Measurements from ENCODE around the gene SLC6A8.

DNA sequence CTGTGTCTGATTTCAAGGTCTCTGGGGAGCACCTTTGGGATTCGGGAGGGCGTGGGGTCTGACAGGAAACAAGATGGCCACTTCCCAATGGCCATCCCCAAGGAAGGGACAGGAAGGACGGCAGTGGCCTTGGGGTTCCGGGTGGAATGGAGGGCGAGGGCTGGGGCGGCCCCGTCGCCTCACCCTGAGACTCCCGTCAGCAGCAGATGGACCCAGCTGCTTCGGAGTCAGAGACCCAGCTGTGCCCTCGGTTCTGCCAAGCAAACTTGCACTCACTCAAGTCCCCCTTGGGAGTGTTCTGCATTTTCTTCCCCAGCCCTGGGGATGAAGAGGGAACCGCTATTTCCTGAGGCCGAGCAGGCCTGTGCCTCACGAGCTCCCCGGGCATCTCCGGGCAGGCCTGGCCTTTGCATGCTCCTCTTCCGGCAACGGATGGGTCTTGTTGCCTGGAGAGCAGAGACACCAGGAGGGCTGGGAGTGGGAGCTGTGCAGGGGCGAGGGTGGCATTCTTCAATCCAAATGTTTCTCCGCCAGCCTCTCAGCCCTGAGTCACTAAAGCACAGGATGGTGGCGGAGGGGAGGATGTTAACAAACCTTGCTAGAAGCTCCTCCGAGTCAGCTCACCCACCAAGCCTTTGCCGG is 47.6 kb upstream of the SLC6A8 start:
- no peak for TF ChIP-seq ZBTB1 (tag by site-specific recombination; IDR thresholded peaks at IDR 0.05)
- no peak for TF ChIP-seq CTCF (tag by site-specific recombination; IDR thresholded peaks at IDR 0.05)
- TF ChIP-seq ZBTB48 (tag by site-specific recombination; IDR thresholded peaks at IDR 0.05): no peak
